Fibroblast of villous mesenchyme (primary cell): ENCODE measurements around the gene ACVR1. TPM values are rescaled to one million over a fixed set of nuclear protein-coding genes. Genes with fewer than 3 reads are reported as not detected.
"Not testable (repeated sequence)": the region's sequence is repeated elsewhere in the genome, so short reads cannot be mapped to it uniquely, and the experiment has no call there.

Source experiments
- DNase-seq: peaks from one replicate; pipeline ENCODE4 v3.0.0-alpha.2; 2010; ENCODE audit warnings: low read depth
- H3K4me3 ChIP-seq: 2 replicates; pipeline ENCODE4 v1.5.1; 2011; ENCODE audit warnings: low read depth, mild to moderate bottlenecking, low read length
- CTCF ChIP-seq: IDR thresholded peaks from 2 replicates; pipeline ENCODE4 v1.5.1; 2012; ENCODE audit warnings: low read depth, mild to moderate bottlenecking, low read length; ENCODE audit not compliant: insufficient read depth
- total RNA-seq: library from RNA; depleted of rRNA; stranded (reverse); fragments of >200 nt; gene quantifications from 2 replicates; pipeline ENCODE4 v1.2.3, GENCODE V29; 2012

The ACVR1 gene
- total RNA-seq, 1 donor = 44.9 TPM

GRCh38 chr2:157727693-157728092 is 148.4 kb downstream of the ACVR1 start:
- TF ChIP-seq CTCF = no peak
- no peak overlapping the region for H3K4me3 ChIP-seq
- no peak for DNase-seq

GRCh38 chr2:157726946-157727345 is 149.2 kb downstream of the ACVR1 start:
- H3K4me3 ChIP-seq = no peak overlapping the region
- DNase-seq = no peak
- TF ChIP-seq CTCF = no peak

- peak; percentile 9 for DNase-seq
- no peak for TF ChIP-seq CTCF
- H3K4me3 ChIP-seq = no peak overlapping the region
Measured at GRCh38 chr2:157725846-157726245, 150.3 kb downstream of the ACVR1 start.

GRCh38 chr2:157722580-157723234 is 153.4 kb downstream of the ACVR1 start:
- DNase-seq = peak; percentile 21
- no peak overlapping the region for H3K4me3 ChIP-seq
- TF ChIP-seq CTCF = no peak

GRCh38 chr2:157720504-157720903 is 155.6 kb downstream of the ACVR1 start:
- no peak overlapping the region for H3K4me3 ChIP-seq
- no peak for TF ChIP-seq CTCF
- DNase-seq = no peak

GRCh38 chr2:157704653-157705052 is 171.5 kb downstream of the ACVR1 start:
- H3K4me3 ChIP-seq, DNase-seq: not testable (repeated sequence)

- H3K4me3 ChIP-seq, DNase-seq: not testable (repeated sequence)
Measured at GRCh38 chr2:157704148-157704547, 172.0 kb downstream of the ACVR1 start.

- H3K4me3 ChIP-seq = no peak overlapping the region
- DNase-seq = no peak
- TF ChIP-seq CTCF = no peak
Measured at GRCh38 chr2:157699806-157700205, 176.3 kb downstream of the ACVR1 start.
